ENCODE measurements around the gene HLCS.
A peak's percentile ranks its signal among the peaks of the same experiment; 100 is the strongest.
"Not testable (repeated sequence)": the region's sequence is repeated elsewhere in the genome, so short reads cannot be mapped to it uniquely, and the experiment has no call there.

The HLCS gene

GRCh38 chr21:36966066-36966820 is at the start of gene HLCS:
TSS of gene HLCS (minus strand) at chr21:36966669. CDS start at chr21:36966638, 31 bp downstream.
- DNase-seq, result peak; percentile 68

GRCh38 chr21:37009740-37010341 is 43.4 kb upstream of the HLCS start:
- DNase-seq, result peak; percentile 77

GRCh38 chr21:37008724-37009123 is 42.3 kb upstream of the HLCS start:
- DNase-seq, result no peak

GRCh38 chr21:37006486-37007291 is 40.2 kb upstream of the HLCS start, which contains the start of gene RIPPLY3:
TSS of gene RIPPLY3 (plus strand) at chr21:37006702. CDS start at chr21:37006773, 71 bp downstream.
- DNase-seq, result no peak

GRCh38 chr21:37005548-37006485 is 39.3 kb upstream of the HLCS start:
- no peak for DNase-seq

- DNase-seq, result not testable (repeated sequence)
Measured at GRCh38 chr21:37003917-37004316, 37.4 kb upstream of the HLCS start.

GRCh38 chr21:37002851-37003250 is 36.4 kb upstream of the HLCS start:
- DNase-seq, result not testable (repeated sequence)

- DNase-seq, result no peak
Measured at GRCh38 chr21:37001441-37001840, 35.0 kb upstream of the HLCS start.

- DNase-seq, result no peak
Measured at GRCh38 chr21:37000381-37000780, 33.9 kb upstream of the HLCS start.

- no peak for DNase-seq
Measured at GRCh38 chr21:36999131-36999898, 32.8 kb upstream of the HLCS start.

- not testable (repeated sequence) for DNase-seq
Measured at GRCh38 chr21:36995285-36995684, 28.8 kb upstream of the HLCS start.

GRCh38 chr21:36994501-36995158 is 28.2 kb upstream of the HLCS start:
- DNase-seq, result no peak

GRCh38 chr21:36992671-36993070 is 26.2 kb upstream of the HLCS start:
- DNase-seq, result no peak

GRCh38 chr21:36990508-36991205 is 24.2 kb upstream of the HLCS start:
- DNase-seq, result no peak

GRCh38 chr21:36989699-36990507 is 23.4 kb upstream of the HLCS start:
- peak; percentile 72 for DNase-seq

- DNase-seq, result not testable (repeated sequence)
Measured at GRCh38 chr21:36989199-36989698, 22.8 kb upstream of the HLCS start.

- no peak for DNase-seq
Measured at GRCh38 chr21:36988536-36988935, 22.1 kb upstream of the HLCS start.

- no peak for DNase-seq
Measured at GRCh38 chr21:36987845-36988244, 21.4 kb upstream of the HLCS start.
